ENCODE data around the gene PRDM12. TPM values are rescaled to one million over a fixed set of nuclear protein-coding genes. Genes with fewer than 3 reads are reported as not detected.
"Not testable (repeated sequence)": the region's sequence is repeated elsewhere in the genome, so short reads cannot be mapped to it uniquely, and the experiment has no call there.

PRDM12 gene
- total RNA-seq, 1 donor from 2014 or later: not detected

GRCh38 chr9:130663977-130664250, 480 bp upstream of the PRDM12 start:
- no peak for DNase-seq (ENCODE audit: low read depth)

GRCh38 chr9:130665029-130665430, 636 bp downstream of the PRDM12 start:
- DNase-seq (ENCODE audit: low read depth): no peak

- no peak for DNase-seq (ENCODE audit: low read depth)
Observed at GRCh38 chr9:130665431-130666392, 1.3 kb downstream of the PRDM12 start.

- no peak for DNase-seq (ENCODE audit: low read depth)
Observed at GRCh38 chr9:130666393-130667119, 2.2 kb downstream of the PRDM12 start.

- DNase-seq (ENCODE audit: low read depth): no peak
Observed at GRCh38 chr9:130667120-130667435, 2.7 kb downstream of the PRDM12 start.

- no peak for DNase-seq (ENCODE audit: low read depth)
Observed at GRCh38 chr9:130668196-130668595, 3.8 kb downstream of the PRDM12 start.

- DNase-seq (ENCODE audit: low read depth): no peak
Observed at GRCh38 chr9:130668659-130669058, 4.3 kb downstream of the PRDM12 start.

GRCh38 chr9:130669965-130670364, 5.6 kb downstream of the PRDM12 start:
- no peak for DNase-seq (ENCODE audit: low read depth)

GRCh38 chr9:130670644-130671043, 6.2 kb downstream of the PRDM12 start:
- no peak for DNase-seq (ENCODE audit: low read depth)

GRCh38 chr9:130672466-130672865, 8.1 kb downstream of the PRDM12 start:
- peak; percentile 33 for DNase-seq (ENCODE audit: low read depth)

GRCh38 chr9:130672933-130673615, 8.7 kb downstream of the PRDM12 start:
- DNase-seq (ENCODE audit: low read depth): peak; percentile 59

- DNase-seq (ENCODE audit: low read depth): no peak
Observed at GRCh38 chr9:130675396-130675795, 11.0 kb downstream of the PRDM12 start.

- no peak for DNase-seq (ENCODE audit: low read depth)
Observed at GRCh38 chr9:130677252-130677651, 12.9 kb downstream of the PRDM12 start.

- DNase-seq (ENCODE audit: low read depth): peak; percentile 88
Observed at GRCh38 chr9:130680836-130681768, 16.7 kb downstream of the PRDM12 start.

GRCh38 chr9:130681769-130682420, 17.5 kb downstream of the PRDM12 start:
- peak; percentile 13 for DNase-seq (ENCODE audit: low read depth)

GRCh38 chr9:130682421-130683121, 18.2 kb downstream of the PRDM12 start:
- DNase-seq (ENCODE audit: low read depth): peak; percentile 88

GRCh38 chr9:130685104-130685503, 20.7 kb downstream of the PRDM12 start:
- no peak for DNase-seq (ENCODE audit: low read depth)

- not testable (repeated sequence) for DNase-seq (ENCODE audit: low read depth)
Observed at GRCh38 chr9:130685945-130686344, 21.6 kb downstream of the PRDM12 start.

- DNase-seq (ENCODE audit: low read depth): no peak
Observed at GRCh38 chr9:130687615-130688014, 23.2 kb downstream of the PRDM12 start.

GRCh38 chr9:130688072-130688471, 23.7 kb downstream of the PRDM12 start:
- no peak for DNase-seq (ENCODE audit: low read depth)

Data from myocyte (in vitro differentiated cells).